ENCODE results near the gene JCAD. TPM values are rescaled to one million over a fixed set of nuclear protein-coding genes. Genes with fewer than 3 reads are reported as not detected.

JCAD gene
- total and polyA plus RNA-seq, 10 of the 15 experiments (the other 5 are each of a cell fraction or from before 2014, with no cell fraction given), result 0.28 TPM; not detected in 9

GRCh38 chr10:30051220-30051619 lies 8.2 kb downstream of the JCAD start:
- ChIA-PET CTCF (no interaction called here), SMC1A (ENCODE audit: uncharacterized antibody, unreplicated experiment) (no interaction called here)
- TF ChIP-seq YY1 (IDR thresholded peaks at IDR 0.05; ENCODE audit: low read depth, low read length), result no peak
- no peak for TF ChIP-seq GABPA (IDR thresholded peaks at IDR 0.05; ENCODE audit: low read depth)
- no peak for TF ChIP-seq KAT2A (conservative IDR thresholded peaks at IDR 0.05; ENCODE audit: control insufficient read depth, low read depth, low read length)
- no peak for TF ChIP-seq NFYB (IDR thresholded peaks at IDR 0.05; ENCODE audit: insufficient read depth, low read depth, low read length)
- no peak for TF ChIP-seq MTA3 (IDR thresholded peaks at IDR 0.05; ENCODE audit: borderline replicate concordance, low read length)
- TF ChIP-seq, protein P1, sequence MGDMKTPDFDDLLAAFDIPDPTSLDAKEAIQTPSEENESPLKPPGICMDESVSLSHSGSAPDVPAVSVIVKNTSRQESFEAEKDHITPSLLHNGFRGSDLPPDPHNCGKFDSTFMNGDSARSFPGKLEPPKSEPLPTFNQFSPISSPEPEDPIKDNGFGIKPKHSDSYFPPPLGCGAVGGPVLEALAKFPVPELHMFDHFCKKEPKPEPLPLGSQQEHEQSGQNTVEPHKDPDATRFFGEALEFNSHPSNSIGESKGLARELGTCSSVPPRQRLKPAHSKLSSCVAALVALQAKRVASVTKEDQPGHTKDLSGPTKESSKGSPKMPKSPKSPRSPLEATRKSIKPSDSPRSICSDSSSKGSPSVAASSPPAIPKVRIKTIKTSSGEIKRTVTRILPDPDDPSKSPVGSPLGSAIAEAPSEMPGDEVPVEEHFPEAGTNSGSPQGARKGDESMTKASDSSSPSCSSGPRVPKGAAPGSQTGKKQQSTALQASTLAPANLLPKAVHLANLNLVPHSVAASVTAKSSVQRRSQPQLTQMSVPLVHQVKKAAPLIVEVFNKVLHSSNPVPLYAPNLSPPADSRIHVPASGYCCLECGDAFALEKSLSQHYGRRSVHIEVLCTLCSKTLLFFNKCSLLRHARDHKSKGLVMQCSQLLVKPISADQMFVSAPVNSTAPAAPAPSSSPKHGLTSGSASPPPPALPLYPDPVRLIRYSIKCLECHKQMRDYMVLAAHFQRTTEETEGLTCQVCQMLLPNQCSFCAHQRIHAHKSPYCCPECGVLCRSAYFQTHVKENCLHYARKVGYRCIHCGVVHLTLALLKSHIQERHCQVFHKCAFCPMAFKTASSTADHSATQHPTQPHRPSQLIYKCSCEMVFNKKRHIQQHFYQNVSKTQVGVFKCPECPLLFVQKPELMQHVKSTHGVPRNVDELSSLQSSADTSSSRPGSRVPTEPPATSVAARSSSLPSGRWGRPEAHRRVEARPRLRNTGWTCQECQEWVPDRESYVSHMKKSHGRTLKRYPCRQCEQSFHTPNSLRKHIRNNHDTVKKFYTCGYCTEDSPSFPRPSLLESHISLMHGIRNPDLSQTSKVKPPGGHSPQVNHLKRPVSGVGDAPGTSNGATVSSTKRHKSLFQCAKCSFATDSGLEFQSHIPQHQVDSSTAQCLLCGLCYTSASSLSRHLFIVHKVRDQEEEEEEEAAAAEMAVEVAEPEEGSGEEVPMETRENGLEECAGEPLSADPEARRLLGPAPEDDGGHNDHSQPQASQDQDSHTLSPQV (IDR thresholded peaks at IDR 0.05), result no peak
- TF ChIP-seq NBN (IDR thresholded peaks at IDR 0.05), result no peak
- no peak for TF ChIP-seq PAX8 (IDR thresholded peaks at IDR 0.05)
- no peak for TF ChIP-seq USF1 (IDR thresholded peaks at IDR 0.05; ENCODE audit: borderline replicate concordance, extremely low read length, insufficient read depth, low read depth, low read length)
- TF ChIP-seq KDM1A (IDR thresholded peaks at IDR 0.05; ENCODE audit: borderline replicate concordance), result no peak
- TF ChIP-seq, protein P2, sequence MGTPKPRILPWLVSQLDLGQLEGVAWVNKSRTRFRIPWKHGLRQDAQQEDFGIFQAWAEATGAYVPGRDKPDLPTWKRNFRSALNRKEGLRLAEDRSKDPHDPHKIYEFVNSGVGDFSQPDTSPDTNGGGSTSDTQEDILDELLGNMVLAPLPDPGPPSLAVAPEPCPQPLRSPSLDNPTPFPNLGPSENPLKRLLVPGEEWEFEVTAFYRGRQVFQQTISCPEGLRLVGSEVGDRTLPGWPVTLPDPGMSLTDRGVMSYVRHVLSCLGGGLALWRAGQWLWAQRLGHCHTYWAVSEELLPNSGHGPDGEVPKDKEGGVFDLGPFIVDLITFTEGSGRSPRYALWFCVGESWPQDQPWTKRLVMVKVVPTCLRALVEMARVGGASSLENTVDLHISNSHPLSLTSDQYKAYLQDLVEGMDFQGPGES (IDR thresholded peaks at IDR 0.05), result no peak
- TF ChIP-seq ZNF207 (IDR thresholded peaks at IDR 0.05; ENCODE audit: borderline replicate concordance), result no peak
- TF ChIP-seq, protein P3, sequence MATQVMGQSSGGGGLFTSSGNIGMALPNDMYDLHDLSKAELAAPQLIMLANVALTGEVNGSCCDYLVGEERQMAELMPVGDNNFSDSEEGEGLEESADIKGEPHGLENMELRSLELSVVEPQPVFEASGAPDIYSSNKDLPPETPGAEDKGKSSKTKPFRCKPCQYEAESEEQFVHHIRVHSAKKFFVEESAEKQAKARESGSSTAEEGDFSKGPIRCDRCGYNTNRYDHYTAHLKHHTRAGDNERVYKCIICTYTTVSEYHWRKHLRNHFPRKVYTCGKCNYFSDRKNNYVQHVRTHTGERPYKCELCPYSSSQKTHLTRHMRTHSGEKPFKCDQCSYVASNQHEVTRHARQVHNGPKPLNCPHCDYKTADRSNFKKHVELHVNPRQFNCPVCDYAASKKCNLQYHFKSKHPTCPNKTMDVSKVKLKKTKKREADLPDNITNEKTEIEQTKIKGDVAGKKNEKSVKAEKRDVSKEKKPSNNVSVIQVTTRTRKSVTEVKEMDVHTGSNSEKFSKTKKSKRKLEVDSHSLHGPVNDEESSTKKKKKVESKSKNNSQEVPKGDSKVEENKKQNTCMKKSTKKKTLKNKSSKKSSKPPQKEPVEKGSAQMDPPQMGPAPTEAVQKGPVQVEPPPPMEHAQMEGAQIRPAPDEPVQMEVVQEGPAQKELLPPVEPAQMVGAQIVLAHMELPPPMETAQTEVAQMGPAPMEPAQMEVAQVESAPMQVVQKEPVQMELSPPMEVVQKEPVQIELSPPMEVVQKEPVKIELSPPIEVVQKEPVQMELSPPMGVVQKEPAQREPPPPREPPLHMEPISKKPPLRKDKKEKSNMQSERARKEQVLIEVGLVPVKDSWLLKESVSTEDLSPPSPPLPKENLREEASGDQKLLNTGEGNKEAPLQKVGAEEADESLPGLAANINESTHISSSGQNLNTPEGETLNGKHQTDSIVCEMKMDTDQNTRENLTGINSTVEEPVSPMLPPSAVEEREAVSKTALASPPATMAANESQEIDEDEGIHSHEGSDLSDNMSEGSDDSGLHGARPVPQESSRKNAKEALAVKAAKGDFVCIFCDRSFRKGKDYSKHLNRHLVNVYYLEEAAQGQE (IDR thresholded peaks at IDR 0.05; ENCODE audit: low read depth, low read length), result no peak
- TF ChIP-seq IRF5 (IDR thresholded peaks at IDR 0.05; ENCODE audit: borderline replicate concordance), result no peak

More at GRCh38 chr10:30051220-30051619, 8.2 kb downstream of the JCAD start:
- Histone ChIP-seq H3K4me1 (ENCODE audit: control insufficient read depth, insufficient read depth, low read length) (no peaks in the 10 kb centered on the region), H3K79me2 (ENCODE audit: control insufficient read depth, insufficient read depth, low read length) (no peaks in the 10 kb centered on the region), H3K36me3 (ENCODE audit: control insufficient read depth in 2 of 2, insufficient read depth in 2 of 2, low read length in 1 of 2) (no peaks in the 10 kb centered on the region), H3K27me3 (replicated peaks in 1 of 2; ENCODE audit: control insufficient read depth in 2 of 2, insufficient read depth in 2 of 2, low read length in 1 of 2) (peaks cover 3 to 7% of the 10 kb centered on the region in 2 experiments; a peak in 3 of 4 replicates), H3K4me2 (ENCODE audit: control insufficient read depth, insufficient read depth) (no peak overlapping the region), H4K20me1 (ENCODE audit: control insufficient read depth, insufficient read depth) (no peaks in the 10 kb centered on the region), H3K9me3 (replicated peaks; ENCODE audit: control insufficient read depth, insufficient read depth, low read length) (no peaks in the 10 kb centered on the region), H3K4me3 (no peak overlapping the region), H2AFZ (ENCODE audit: control insufficient read depth, low read depth, low read length) (no peak overlapping the region), H3K27ac (ENCODE audit: control insufficient read depth, insufficient read depth) (no peak overlapping the region), H3K9ac (ENCODE audit: control insufficient read depth, insufficient read depth, low read length) (no peak overlapping the region)
- ATAC-seq (no peak), FAIRE-seq (no peak), DNase-seq (ENCODE audit: low read depth, low spot score) (no peak)
- ChIA-PET RAD21 (ENCODE audit: unreplicated experiment) (no interaction called here), POLR2A (no interaction called here)
- 48% methylated on average over 8 of the region's 8 CpGs for WGBS (ENCODE audit: insufficient coverage, insufficient replicate concordance, low lambda C conversion rate, missing lambda C conversion rate)
- no TSS peak for BruUV-seq (replicated peaks)
- intact Hi-C loops (cut with micrococcal nuclease; ENCODE audit: unreplicated experiment), result no loop called here
- in situ Hi-C loops (cut with MboI), result no loop called here

All from GM12878 (cell line).